Measurements from ENCODE around the gene ZNF316.

- TF ChIP-seq, protein P1, sequence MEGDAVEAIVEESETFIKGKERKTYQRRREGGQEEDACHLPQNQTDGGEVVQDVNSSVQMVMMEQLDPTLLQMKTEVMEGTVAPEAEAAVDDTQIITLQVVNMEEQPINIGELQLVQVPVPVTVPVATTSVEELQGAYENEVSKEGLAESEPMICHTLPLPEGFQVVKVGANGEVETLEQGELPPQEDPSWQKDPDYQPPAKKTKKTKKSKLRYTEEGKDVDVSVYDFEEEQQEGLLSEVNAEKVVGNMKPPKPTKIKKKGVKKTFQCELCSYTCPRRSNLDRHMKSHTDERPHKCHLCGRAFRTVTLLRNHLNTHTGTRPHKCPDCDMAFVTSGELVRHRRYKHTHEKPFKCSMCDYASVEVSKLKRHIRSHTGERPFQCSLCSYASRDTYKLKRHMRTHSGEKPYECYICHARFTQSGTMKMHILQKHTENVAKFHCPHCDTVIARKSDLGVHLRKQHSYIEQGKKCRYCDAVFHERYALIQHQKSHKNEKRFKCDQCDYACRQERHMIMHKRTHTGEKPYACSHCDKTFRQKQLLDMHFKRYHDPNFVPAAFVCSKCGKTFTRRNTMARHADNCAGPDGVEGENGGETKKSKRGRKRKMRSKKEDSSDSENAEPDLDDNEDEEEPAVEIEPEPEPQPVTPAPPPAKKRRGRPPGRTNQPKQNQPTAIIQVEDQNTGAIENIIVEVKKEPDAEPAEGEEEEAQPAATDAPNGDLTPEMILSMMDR (IDR thresholded peaks at IDR 0.05): no peak
- no peak for TF ChIP-seq POLR2AphosphoS5 (IDR thresholded peaks at IDR 0.05)
Observed at GRCh38 chr7:6646465-6646864, 9.3 kb downstream of the ZNF316 start.
